ENCODE measurements around the gene DAGLA.
A peak's percentile ranks its signal among the peaks of the same experiment; 100 is the strongest.
"Not testable (repeated sequence)": the region's sequence is repeated elsewhere in the genome, so short reads cannot be mapped to it uniquely, and the experiment has no call there.

The DAGLA gene

GRCh38 chr11:61657566-61658290 is 22.5 kb upstream of the DAGLA start:
- H3K4me3 ChIP-seq (ENCODE audit: low read length) = no peak overlapping the region
- DNase-seq (ENCODE audit: low read depth, low spot score) = no peak

- no peak for DNase-seq (ENCODE audit: low read depth, low spot score)
Measured at GRCh38 chr11:61659413-61660196, 20.6 kb upstream of the DAGLA start.

DNA sequence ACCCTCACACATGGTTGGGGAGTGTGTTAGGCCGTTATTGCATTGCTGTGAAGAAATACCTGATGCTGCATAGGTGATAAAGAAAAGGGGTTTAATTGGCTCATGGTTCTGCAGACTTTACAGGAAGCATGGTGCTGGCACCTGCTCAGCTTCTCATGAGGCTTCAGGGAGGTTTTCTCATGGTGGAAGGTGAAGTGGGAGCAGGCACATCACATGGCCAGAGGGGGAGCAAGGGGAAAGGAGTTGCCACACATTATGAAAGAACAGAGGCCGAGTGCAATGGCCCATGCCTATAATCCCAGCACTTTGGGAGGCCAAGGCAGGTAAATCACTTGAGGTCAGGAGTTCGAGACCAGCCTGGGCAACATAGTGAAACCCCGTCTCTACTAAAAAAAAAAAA is 19.2 kb upstream of the DAGLA start:
- not testable (repeated sequence) for H3K4me3 ChIP-seq (ENCODE audit: low read length); DNase-seq (ENCODE audit: low read depth, low spot score)

More at GRCh38 chr11:61659413-61660196, 20.6 kb upstream of the DAGLA start:
- no peak overlapping the region for H3K4me3 ChIP-seq (ENCODE audit: low read length)

- no peak overlapping the region for H3K4me3 ChIP-seq (ENCODE audit: low read length)
- no peak for DNase-seq (ENCODE audit: low read depth, low spot score)
Measured at GRCh38 chr11:61666684-61667297, 13.4 kb upstream of the DAGLA start.

GRCh38 chr11:61667684-61668305 is 12.4 kb upstream of the DAGLA start:
- DNase-seq (ENCODE audit: low read depth, low spot score) = no peak

DNA sequence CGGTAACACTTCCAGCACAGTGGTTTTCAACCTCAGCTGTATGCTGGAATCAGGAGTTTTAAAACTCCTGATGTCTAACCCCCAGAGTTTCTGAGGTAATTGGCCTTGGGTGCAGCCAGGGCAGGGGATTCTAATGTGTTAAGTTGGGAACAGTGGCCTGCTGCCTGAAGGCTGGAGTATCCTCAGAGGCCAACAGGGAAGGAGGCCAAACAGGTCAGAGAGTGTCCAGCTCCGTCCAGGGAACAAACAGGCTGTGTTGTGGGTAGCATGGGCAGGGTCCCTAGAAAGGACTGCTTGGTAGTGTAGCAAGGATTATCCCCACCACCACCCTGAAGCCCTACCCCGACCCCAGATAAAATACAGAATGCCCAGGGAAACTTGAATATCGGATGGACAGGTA is 10.8 kb upstream of the DAGLA start:
- DNase-seq (ENCODE audit: low read depth, low spot score) = no peak
- no peak overlapping the region for H3K4me3 ChIP-seq (ENCODE audit: low read length)

More at GRCh38 chr11:61667684-61668305, 12.4 kb upstream of the DAGLA start:
- H3K4me3 ChIP-seq (ENCODE audit: low read length) = no peak overlapping the region

GRCh38 chr11:61670626-61671025 is 9.6 kb upstream of the DAGLA start:
- DNase-seq (ENCODE audit: low read depth, low spot score) = no peak
- H3K4me3 ChIP-seq (ENCODE audit: low read length) = no peak overlapping the region

GRCh38 chr11:61671527-61671926 is 8.7 kb upstream of the DAGLA start:
- DNase-seq (ENCODE audit: low read depth, low spot score) = no peak
- H3K4me3 ChIP-seq (ENCODE audit: low read length) = no peak overlapping the region

DNA sequence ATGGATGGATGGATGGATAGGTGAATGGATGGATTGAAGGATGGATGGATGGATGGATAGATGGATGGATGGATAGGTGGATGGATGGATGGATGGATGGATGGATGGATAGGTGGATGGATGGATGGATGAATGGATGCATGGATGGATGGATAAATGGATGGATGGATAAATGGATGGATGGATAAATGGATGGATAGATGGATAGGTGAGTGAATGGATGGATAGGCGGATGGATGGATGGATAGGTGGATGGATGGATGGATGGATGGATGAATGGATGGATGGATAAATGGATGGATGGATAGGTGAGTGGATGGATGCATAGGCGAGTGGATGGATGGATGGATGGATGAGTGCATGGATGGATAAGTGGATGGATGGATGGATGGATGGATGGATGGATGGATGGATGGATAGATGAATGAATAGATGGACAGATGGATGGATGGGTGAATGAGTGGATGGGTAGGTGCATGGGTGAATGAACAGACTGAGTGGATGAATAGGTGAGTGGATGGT is 6.2 kb upstream of the DAGLA start:
- not testable (repeated sequence) for DNase-seq (ENCODE audit: low read depth, low spot score); H3K4me3 ChIP-seq (ENCODE audit: low read length)

DNA sequence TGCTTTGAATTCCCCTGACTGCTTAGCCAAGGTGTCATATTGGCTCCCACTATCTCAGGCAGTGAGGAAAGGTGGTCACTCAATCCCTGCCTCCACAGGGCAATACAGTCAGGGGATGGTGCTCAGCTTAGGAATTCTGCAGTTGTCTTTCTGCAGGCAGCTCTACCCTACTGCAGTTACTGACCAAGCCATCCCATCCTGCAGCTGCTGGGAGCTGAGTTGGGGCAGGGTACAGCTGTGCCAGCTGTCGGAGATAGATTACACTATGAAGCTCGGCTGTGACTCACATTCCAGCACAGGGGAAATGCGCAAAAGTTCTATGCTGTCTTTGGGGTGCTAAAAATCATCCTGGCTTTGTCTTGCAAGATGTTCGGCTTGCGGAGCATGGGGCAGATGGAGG is 4.4 kb upstream of the DAGLA start:
- H3K4me3 ChIP-seq (ENCODE audit: low read length) = no peak overlapping the region
- DNase-seq (ENCODE audit: low read depth, low spot score) = no peak

DNA sequence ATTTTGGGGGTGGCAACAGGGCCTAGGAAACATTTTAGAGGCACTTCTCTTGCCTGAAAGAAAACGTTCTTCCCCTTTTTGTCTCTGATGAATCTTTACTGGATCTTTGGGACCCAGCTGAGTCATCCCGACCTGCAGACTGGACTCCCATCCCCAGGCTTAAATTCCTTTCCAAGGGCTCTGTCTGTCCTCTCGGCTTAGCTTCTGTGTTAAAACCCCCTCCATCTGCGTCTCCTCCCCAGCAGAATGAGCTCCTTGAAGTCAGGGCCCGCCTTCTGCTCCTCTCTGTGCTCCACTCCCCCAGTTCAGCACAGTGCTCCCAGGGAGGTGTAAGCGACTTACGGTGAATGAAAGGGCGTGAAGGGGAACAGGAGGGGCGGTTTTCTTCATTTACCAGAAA is 895 bp upstream of the DAGLA start:
- no peak overlapping the region for H3K4me3 ChIP-seq (ENCODE audit: low read length)
- DNase-seq (ENCODE audit: low read depth, low spot score) = no peak

DNA sequence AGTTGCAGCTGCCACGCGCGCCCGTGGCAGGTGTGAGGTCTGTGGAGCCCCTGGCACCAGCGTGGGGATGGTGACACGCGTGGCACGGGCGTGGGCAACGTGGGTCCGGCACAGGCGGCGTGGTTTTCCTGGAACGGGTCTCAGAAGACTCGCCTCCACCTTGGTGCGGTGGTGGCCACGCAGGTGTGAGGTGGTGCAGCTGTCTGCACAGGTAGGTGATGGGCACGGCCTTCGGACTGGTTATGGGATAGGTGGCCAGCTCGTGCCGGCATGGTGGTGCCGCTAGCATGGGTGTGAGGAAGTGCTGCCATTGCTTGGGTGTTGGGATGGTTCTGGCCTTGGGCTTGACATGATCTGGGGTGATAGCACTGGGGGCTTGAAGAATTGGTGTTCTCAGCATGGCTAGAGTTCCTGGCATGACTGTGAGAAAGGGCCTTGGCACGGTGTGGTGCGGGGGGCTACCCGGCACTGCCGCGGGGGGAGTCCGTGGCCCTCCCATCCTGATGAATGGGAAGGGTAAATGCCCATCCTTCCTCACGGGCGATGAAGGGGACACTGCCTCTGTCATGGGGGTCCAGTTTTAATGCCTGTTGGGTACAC is 531 bp downstream of the DAGLA start:
- peak overlapping the region; percentile 32 for H3K4me3 ChIP-seq (ENCODE audit: low read length)
- DNase-seq (ENCODE audit: low read depth, low spot score) = no peak

DNA sequence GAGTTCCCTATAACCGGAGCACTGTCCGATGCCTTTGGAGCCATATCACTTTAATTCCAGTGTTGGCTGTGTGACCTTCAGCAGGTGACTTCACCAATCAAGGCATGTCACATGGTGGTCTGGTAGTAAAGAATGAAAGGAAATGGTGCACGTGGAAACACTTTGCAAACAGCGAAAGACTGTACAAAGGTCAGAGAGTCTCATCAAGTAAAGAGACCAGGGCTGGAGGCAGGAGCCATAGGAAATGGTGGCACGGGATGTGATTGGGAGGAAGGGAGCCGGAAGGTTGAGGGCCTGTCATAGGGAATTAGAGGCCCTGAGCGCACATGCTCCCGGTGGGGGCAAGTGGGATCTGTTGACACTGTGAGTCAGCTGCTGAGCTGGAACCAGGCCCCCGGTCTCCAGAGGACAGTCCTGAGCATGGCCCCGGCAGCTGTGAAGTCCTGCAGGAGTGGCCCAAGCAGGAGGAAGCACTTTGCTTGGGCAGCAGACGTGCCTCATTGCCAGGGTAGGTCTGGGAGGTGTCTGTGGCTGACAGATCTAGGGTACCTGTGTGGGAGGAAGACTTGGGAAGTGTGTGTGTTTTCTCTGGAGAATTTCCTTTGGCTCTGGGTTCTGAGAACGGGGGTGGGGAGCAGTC is 2.0 kb downstream of the DAGLA start:
- H3K4me3 ChIP-seq (ENCODE audit: low read length) = no peak overlapping the region
- no peak for DNase-seq (ENCODE audit: low read depth, low spot score)

- H3K4me3 ChIP-seq (ENCODE audit: low read length) = no peak overlapping the region
- DNase-seq (ENCODE audit: low read depth, low spot score) = no peak
Measured at GRCh38 chr11:61682906-61683675, 2.9 kb downstream of the DAGLA start.

DNA sequence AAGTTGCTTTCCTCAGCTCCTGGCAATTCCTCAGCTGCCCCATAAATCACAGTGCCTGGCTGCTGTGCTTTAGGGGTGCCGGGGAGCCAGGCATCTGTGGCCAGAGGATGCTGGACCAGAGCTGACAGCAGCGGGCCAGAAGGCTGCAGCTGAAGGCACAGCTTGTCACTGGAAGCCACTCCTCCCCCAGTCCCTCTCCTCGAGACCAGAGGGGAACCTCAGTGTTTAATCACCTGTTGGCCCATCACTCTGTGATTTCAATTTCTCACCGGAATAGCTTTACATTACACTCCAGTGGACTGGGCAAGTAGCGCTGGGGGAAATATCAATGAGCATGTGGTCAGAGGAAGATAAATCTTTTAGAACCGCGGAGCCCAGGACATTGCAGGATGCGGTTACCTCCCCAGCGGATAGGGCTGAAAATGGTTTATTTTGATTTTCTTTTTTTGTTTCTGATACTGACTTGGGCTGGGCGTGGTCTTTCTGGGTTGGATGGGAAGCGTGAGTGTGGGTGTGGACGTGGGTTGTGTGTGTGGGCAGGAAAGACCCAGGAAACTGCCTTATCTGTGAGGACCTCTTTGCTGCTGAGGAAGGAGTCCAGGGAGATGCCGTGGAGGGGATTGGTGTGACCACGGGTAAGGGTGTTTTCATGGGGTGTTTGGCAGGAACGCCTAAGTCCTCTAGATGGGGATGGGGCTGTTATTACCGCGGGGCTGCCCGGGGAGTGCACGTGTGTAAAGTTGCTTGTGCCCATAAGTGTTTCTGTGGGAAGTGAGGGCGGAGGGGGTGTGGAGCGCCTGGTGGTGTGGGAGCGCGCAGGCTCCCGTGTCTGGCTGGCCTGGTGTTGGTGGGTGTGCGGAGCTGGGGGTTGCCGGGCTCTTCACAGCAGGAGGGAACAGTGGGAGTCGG is 4.0 kb downstream of the DAGLA start:
- no peak for DNase-seq (ENCODE audit: low read depth, low spot score)
- H3K4me3 ChIP-seq (ENCODE audit: low read length) = no peak overlapping the region

DNA sequence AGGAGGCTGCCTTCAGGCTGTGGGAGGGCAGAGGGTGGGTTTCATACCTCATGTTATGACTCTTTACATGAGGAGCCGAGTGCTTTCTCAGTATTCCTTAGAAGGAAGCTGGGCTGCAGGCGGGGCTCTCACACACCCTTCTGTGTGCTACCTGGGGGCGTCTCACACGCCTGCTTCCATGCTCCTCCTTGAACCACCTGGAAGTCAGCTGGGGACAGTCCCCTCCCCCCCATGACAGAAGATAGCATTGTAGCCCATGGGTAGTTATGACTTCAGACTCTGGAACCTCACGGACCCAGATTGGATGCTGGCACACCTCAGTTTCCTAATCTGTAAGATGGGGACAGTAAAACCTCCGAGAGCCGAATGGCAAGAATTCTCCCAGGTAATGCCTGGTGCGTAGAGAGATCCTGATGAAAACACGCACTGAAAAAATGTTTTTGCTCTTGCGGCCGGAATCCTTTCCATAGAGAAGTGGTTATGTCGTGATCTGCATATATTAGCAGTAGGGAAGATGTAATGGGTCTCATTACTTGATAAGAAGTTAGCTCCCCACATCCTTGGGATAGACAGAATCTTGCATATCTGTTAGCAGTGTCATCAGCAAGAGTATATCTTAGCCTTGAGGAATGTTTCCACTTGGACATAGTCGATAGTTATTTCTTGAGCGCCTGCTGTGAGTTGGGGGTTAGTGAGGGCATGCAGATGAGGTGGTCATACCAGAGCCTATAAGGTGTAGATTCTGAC is 4.9 kb downstream of the DAGLA start:
- H3K4me3 ChIP-seq (ENCODE audit: low read length) = no peak overlapping the region
- DNase-seq (ENCODE audit: low read depth, low spot score) = no peak
